Hepatocyte (in vitro differentiated cells): ENCODE measurements around the gene CYP1A2.

ENCODE experiments used
- CTCF ChIP-seq: fragments of 200-600 bp; sonication (generic); IDR thresholded peaks from 2 replicates; pipeline ENCODE4 v1.5.1; 2016; ENCODE audit warnings: antibody characterized with exemption, mild to moderate bottlenecking; ENCODE audit not compliant: poor library complexity
- EZH2 ChIP-seq: fragments of 200-600 bp; sonication (generic); IDR thresholded peaks from 2 replicates; pipeline ENCODE4 v1.6.1; 2016; ENCODE audit warnings: antibody characterized with exemption, mild to moderate bottlenecking, borderline replicate concordance
- EZH2phosphoT487 ChIP-seq: fragments of 200-600 bp; sonication (generic); IDR thresholded peaks from one replicate; pipeline ENCODE4 v1.6.1; 2018; ENCODE audit warnings: antibody characterized with exemption, mild to moderate bottlenecking, low read depth, moderate library complexity; ENCODE audit not compliant: unreplicated experiment, severe bottlenecking

GRCh38 chr15:74785194-74786032 is 36.8 kb downstream of the CYP1A2 start:
- TF ChIP-seq CTCF (no peak), EZH2 (no peak), EZH2phosphoT487 (no peak)
